Measurements from ENCODE around the gene AGPAT4.

DNA sequence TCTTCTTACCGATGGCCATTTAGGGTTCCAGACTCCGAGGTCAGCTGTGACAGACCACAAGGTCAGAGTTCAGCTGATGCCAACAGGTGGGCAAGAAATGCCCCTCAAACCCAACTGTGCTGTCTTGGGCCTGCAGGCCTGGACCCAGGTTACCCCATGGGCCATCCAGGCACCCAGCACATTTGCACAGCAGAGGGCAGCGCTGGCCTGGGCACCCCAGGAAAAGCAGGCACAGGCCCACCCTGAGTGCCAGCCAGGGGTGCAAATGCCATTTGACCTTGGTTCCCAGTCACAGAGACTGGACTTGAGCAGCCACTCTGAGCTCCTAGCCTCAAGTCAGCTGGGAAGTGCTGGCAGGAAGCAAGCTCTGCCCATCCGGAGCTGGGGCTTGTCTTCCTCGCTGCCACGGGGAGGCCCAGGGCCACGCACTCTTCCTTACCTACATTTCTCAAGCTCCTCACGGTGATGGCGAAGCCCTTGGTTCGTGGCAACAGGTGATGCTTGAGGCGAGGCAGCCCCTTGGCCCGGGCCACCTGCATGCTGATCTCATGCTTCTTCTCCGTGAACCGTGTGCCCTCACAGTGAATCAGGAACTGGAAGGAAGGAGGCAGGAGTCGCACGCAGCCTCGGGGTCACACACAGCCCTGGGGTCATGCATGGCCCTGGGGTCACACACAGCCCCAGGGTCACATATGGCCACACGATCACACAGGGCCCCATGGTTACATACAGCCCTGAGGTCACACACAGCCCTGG lies 120.8 kb downstream of the AGPAT4 start:
- TF ChIP-seq EZH2 (IDR thresholded peaks at IDR 0.05) (no peak), POLR2AphosphoS5 (IDR thresholded peaks at IDR 0.05; ENCODE audit: borderline replicate concordance, low read depth, low read length) (no peak), FOXP2 (optimal IDR thresholded peaks at IDR 0.05; ENCODE audit: control extremely low read depth, extremely low read length, insufficient read depth) (no peak)

Data from SK-N-MC (cell line).